Retina (tissue), 1 donor: ENCODE results near the gene GREB1.

ENCODE experiments used
- DNase-seq: peaks from one replicate; pipeline ENCODE4 v3.0.0-alpha.2; 2016

GREB1 gene

GRCh38 chr2:11687736-11688135 lies 153.9 kb downstream of the GREB1 start:
- no peak for DNase-seq

GRCh38 chr2:11688222-11689069 lies 154.6 kb downstream of the GREB1 start:
- DNase-seq = peak; percentile 78

GRCh38 chr2:11691076-11691660 lies 157.3 kb downstream of the GREB1 start:
- DNase-seq = no peak
